MM.1S (cell line): Measurements from ENCODE around the gene ATP11C.
"Not testable (repeated sequence)": the region's sequence is repeated elsewhere in the genome, so short reads cannot be mapped to it uniquely, and the experiment has no call there.

Experiments used
- DNase-seq: peaks from one replicate; pipeline ENCODE4 v3.0.0-alpha.2; 2015
- H2AFZ ChIP-seq: fragments of 300-600 bp; sonication (generic); 2 replicates; pipeline ENCODE4 v1.6.0; 2016; ENCODE audit warnings: antibody characterized with exemption, low read length
- H3F3A ChIP-seq: fragments of 300-600 bp; sonication (generic); 2 replicates; pipeline ENCODE4 v1.6.1; 2016; ENCODE audit warnings: mild to moderate bottlenecking, antibody characterized with exemption, low read length, moderate library complexity, mixed read lengths; ENCODE audit not compliant: insufficient read depth
- H3K27ac ChIP-seq: fragments of 300-600 bp; sonication (generic); 2 replicates; pipeline ENCODE4 v1.5.1; 2016; ENCODE audit warnings: mild to moderate bottlenecking, low read length
- H3K27me3 ChIP-seq: fragments of 300-600 bp; sonication (generic); replicated peaks from 2 replicates; pipeline ENCODE4 v1.6.0; 2016; ENCODE audit warnings: low read length; ENCODE audit not compliant: insufficient read depth
- H3K36me3 ChIP-seq: fragments of 300-600 bp; sonication (generic); replicated peaks from 2 replicates; pipeline ENCODE4 v1.6.1; 2016; ENCODE audit warnings: mild to moderate bottlenecking, low read length, mixed read lengths; ENCODE audit not compliant: insufficient read depth
- H3K4me1 ChIP-seq: fragments of 300-600 bp; sonication (generic); 2 replicates; pipeline ENCODE4 v1.6.1; 2016; ENCODE audit warnings: low read length, mixed read lengths
- H3K4me2 ChIP-seq: fragments of 300-600 bp; sonication (generic); 2 replicates; pipeline ENCODE4 v1.6.0; 2016; ENCODE audit warnings: low read depth, low read length
- H3K4me3 ChIP-seq: fragments of 300-600 bp; sonication (generic); 2 replicates; pipeline ENCODE4 v1.5.1; 2016; ENCODE audit warnings: low read length, mixed read lengths
- H3K79me2 ChIP-seq: fragments of 300-600 bp; sonication (generic); 2 replicates; pipeline ENCODE4 v1.6.1; 2016; ENCODE audit warnings: mixed run types, low read length, mixed read lengths
- H3K9ac ChIP-seq: fragments of 300-600 bp; sonication (generic); 2 replicates; pipeline ENCODE4 v1.6.1; 2016; ENCODE audit warnings: low read length, mixed read lengths
- H3K9me2 ChIP-seq: fragments of 300-600 bp; sonication (generic); replicated peaks from 2 replicates; pipeline ENCODE4 v1.6.1; 2016; ENCODE audit warnings: mild to moderate bottlenecking, low read length, mixed read lengths; ENCODE audit not compliant: insufficient read depth
- H3K9me3 ChIP-seq: fragments of 300-600 bp; sonication (generic); replicated peaks from 2 replicates; pipeline ENCODE4 v1.6.1; 2016; ENCODE audit warnings: mild to moderate bottlenecking, low read length, mixed read lengths; ENCODE audit not compliant: insufficient read depth
- H4K20me1 ChIP-seq: fragments of 300-600 bp; sonication (generic); 2 replicates; pipeline ENCODE4 v1.6.1; 2016; ENCODE audit warnings: mild to moderate bottlenecking, low read length, moderate library complexity, mixed read lengths; ENCODE audit not compliant: insufficient read depth
- EZH2 ChIP-seq: fragments of 300-600 bp; sonication (generic); optimal IDR thresholded peaks from 2 replicates; pipeline ENCODE3; 2017; ENCODE audit warnings: low read depth, mild to moderate bottlenecking, antibody characterized with exemption, low read length, mixed read lengths
- EZH2phosphoT487 ChIP-seq: fragments of 300-600 bp; sonication (generic); IDR thresholded peaks from 2 replicates; pipeline ENCODE4 v1.6.1; 2018; ENCODE audit warnings: antibody characterized with exemption, low read length
- TF ChIP-seq, protein P1 (sequence below): fragments of 300-600 bp; sonication (generic); IDR thresholded peaks from 2 replicates; pipeline ENCODE4 v1.5.1; 2016; ENCODE audit warnings: antibody characterized with exemption, low read length, mixed read lengths

ATP11C gene

GRCh38 chrX:139924696-139925095 is 8.2 kb downstream of the ATP11C start:
- Histone ChIP-seq H2AFZ (no peak overlapping the region), H3K79me2 (peaks cover 24% of the 10 kb centered on the region), H3K36me3 (no peaks in the 10 kb centered on the region), H3K9me3 (no peaks in the 10 kb centered on the region), H3K27me3 (no peaks in the 10 kb centered on the region), H3F3A (no peaks in the 10 kb centered on the region), H3K4me1 (no peaks in the 10 kb centered on the region), H3K27ac (no peak overlapping the region), H3K9me2 (no peaks in the 10 kb centered on the region), H3K4me3 (no peak overlapping the region), H3K9ac (no peak overlapping the region), H3K4me2 (no peak overlapping the region), H4K20me1 (no peaks in the 10 kb centered on the region)
- no peak for DNase-seq
- TF ChIP-seq, protein P1, sequence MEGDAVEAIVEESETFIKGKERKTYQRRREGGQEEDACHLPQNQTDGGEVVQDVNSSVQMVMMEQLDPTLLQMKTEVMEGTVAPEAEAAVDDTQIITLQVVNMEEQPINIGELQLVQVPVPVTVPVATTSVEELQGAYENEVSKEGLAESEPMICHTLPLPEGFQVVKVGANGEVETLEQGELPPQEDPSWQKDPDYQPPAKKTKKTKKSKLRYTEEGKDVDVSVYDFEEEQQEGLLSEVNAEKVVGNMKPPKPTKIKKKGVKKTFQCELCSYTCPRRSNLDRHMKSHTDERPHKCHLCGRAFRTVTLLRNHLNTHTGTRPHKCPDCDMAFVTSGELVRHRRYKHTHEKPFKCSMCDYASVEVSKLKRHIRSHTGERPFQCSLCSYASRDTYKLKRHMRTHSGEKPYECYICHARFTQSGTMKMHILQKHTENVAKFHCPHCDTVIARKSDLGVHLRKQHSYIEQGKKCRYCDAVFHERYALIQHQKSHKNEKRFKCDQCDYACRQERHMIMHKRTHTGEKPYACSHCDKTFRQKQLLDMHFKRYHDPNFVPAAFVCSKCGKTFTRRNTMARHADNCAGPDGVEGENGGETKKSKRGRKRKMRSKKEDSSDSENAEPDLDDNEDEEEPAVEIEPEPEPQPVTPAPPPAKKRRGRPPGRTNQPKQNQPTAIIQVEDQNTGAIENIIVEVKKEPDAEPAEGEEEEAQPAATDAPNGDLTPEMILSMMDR = no peak
- TF ChIP-seq EZH2phosphoT487 (no peak), EZH2 (no peak)

GRCh38 chrX:139924069-139924695 is 8.7 kb downstream of the ATP11C start:
- H3K4me1 ChIP-seq = no peaks in the 10 kb centered on the region
- H3K36me3 ChIP-seq = no peaks in the 10 kb centered on the region
- H3K4me2 ChIP-seq = no peak overlapping the region
- H3K79me2 ChIP-seq = peaks cover 20% of the 10 kb centered on the region
- H3K9ac ChIP-seq = no peak overlapping the region
- H3K27me3 ChIP-seq = no peaks in the 10 kb centered on the region
- no peak overlapping the region for H3K27ac ChIP-seq
- TF ChIP-seq EZH2 (no peak), EZH2phosphoT487 (no peak)
- TF ChIP-seq, protein P1 = no peak
- no peak for DNase-seq
- H3K4me3 ChIP-seq = no peak overlapping the region
- no peaks in the 10 kb centered on the region for H3F3A ChIP-seq
- no peaks in the 10 kb centered on the region for H4K20me1 ChIP-seq
- H2AFZ ChIP-seq = no peak overlapping the region
- H3K9me3 ChIP-seq = no peaks in the 10 kb centered on the region
- no peaks in the 10 kb centered on the region for H3K9me2 ChIP-seq

- not testable (repeated sequence) for H4K20me1 ChIP-seq, H2AFZ ChIP-seq, H3F3A ChIP-seq, H3K4me2 ChIP-seq, DNase-seq, H3K4me1 ChIP-seq, H3K9ac ChIP-seq, H3K4me3 ChIP-seq, H3K9me3 ChIP-seq, H3K36me3 ChIP-seq, H3K27ac ChIP-seq, H3K27me3 ChIP-seq, H3K9me2 ChIP-seq
- peaks cover 16% of the 10 kb centered on the region; the same call in 1 of the 2 replicates for H3K79me2 ChIP-seq
These were observed 11.7 kb downstream of the ATP11C start for GRCh38 chrX:139921142-139921541.

GRCh38 chrX:139920316-139920715 is 12.5 kb downstream of the ATP11C start:
- Histone ChIP-seq H3K36me3 (no peaks in the 10 kb centered on the region), H3K9ac (no peak overlapping the region), H3K9me3 (no peaks in the 10 kb centered on the region), H3K4me3 (no peak overlapping the region), H3F3A (no peaks in the 10 kb centered on the region), H3K4me1 (no peaks in the 10 kb centered on the region), H3K27ac (no peak overlapping the region), H3K9me2 (no peaks in the 10 kb centered on the region), H4K20me1 (no peaks in the 10 kb centered on the region), H2AFZ (no peak overlapping the region), H3K4me2 (no peak overlapping the region), H3K79me2 (peaks cover 13% of the 10 kb centered on the region; the same call in 1 of the 2 replicates), H3K27me3 (no peaks in the 10 kb centered on the region)
- no peak for TF ChIP-seq EZH2phosphoT487
- TF ChIP-seq, protein P1 = no peak
- TF ChIP-seq EZH2 = no peak
- DNase-seq = no peak
